ENCODE results near the gene AIM2.
A peak's percentile ranks its signal among the peaks of the same experiment; 100 is the strongest.
"Not testable (repeated sequence)": the region's sequence is repeated elsewhere in the genome, so short reads cannot be mapped to it uniquely, and the experiment has no call there.

AIM2 gene

DNA sequence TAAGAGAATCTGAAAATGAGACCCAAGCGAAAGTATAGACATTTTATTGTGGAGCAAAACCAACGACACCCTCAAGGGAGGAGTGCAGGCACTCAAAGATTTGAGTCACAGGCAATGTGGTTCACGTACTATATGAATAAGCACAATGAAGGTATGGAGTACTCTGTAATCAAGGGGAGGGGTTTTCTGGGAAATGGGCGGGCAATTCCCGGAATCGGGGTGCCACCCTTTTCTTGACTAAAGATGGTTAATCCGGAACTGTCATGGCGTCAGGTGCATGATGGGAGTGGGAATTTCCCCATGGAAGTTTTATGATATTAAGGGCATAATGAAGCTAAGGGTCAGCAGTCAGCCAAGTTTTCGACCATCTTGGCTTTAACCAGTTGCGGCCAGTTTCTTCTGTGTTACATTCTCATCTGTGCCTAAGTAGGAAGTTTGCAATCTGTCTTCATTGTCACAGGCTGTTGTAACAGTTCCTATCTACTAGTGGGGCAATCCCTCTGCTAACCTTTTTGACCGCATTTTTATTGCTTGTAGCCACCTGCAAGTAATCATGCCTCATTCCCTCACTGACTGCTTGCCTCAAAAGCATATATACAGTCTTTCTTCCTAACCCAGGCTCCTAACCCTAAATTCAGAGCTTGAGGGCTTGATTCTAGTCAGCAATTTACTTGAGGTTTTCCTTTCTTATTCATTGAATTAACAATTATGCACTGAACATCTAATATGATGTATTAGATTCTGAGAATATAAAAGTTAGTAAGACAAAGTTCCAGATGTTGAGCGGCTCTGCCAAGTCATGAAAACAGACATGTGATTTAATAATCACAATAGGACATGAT, 775 bp upstream of the AIM2 start:
- DNase-seq, result no peak

DNA sequence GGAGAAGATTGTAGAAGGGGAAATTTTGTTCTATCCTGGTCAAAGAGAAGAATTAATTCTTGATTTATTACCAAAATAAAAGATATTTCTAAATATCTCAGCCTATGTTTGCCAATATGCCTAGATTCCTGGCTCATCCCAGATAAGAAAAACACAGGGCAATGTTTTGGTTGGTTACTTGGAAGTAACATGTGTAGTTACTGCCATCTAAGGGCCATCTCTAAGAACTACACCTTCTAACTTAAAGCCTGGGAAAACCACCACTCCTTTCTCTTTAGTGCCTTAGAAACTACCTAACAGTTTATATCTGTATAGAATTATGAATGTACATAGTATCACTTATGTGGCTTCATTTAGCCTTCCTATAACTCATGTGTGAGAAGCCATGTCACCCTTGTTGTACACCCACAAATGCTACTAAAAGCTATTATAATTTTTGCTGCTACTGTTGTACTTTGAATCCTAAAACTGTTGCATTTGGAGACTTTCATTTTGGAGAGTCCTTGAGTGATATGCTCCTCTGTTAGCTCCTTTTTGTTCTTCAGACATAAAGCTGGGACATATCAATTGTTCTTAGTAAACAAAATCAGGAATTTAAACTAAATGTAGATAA, 4.5 kb downstream of the AIM2 start:
- DNase-seq, result peak; percentile 50

DNA sequence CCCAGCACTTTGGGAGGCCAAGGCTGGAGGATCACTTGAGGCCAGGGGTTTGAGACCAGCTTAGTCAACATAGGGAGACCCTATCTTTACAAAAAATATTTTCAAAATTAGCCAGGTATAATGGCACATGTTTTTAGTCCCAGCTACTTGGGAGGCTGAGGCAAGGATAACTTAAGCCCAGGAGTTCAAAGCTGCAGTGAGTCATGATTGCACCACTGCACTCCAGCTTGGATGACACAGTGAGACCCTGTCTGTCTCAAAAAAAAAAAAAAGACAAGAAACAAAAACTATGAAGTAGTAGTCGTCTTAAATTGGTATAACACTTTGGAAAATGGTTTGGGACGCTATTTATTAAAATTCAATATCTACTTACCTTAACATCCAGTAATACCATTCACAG, 7.7 kb downstream of the AIM2 start:
- DNase-seq, result no peak

DNA sequence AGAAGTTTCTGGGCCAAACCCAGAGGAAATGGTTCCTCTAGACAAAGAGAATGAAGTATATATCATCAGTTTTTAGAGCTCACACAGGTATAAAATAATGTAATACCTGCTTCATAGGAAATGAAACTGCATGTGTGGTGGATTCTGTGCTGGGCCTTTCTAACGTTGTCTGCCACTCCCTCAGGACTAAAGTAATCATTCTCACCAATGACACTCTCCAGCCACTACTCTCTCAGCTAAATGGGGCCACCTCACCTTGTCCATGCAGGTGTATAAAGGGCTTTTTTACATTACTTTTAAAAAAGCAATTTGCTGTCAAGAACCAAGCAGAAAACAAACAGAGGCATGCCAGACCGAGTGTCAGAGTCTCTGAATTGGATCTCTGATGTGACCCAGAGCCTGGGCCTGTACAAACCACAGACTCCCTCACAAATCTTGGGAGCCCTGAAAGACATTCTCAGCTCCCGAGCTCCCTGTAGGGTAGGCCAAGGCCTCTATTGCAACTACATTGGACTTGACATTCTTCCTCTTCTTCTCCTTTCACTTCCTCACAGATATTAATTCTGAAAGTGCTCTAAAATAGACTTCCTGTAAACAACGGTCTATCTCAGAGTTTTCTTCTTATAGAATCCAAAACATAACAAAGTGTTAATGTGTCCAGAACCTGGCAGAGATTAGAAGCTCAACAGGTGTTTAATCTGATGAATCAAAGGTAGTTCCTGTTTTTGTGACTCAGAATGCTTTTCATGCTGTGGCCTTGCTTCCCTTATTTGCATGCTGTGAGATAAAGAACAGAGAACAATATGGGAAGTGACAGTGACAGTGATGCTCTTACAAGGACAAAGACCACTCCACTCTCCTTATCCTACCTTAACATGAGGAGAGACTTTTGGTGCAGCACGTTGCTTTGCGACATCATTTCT, 8.6 kb downstream of the AIM2 start:
- no peak for DNase-seq

DNA sequence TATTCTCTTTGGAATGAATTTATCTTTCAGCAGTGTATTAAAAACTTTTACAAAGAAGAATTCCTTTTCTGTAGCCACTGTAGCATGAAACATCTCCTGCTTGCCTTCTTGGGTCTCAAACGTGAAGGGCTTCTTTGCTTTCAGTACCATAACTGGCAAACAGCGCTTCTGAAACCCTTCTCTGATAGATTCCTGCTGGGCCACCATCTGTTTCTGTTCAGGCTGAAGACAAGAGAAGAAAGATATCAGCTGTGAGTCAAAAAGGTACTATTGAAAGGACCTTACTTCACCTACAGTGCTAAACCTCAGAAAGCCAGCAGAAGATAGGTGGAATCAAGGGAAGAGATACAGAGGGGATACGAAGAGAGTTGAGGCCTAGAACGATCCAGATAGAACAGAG, 10.5 kb downstream of the AIM2 start:
- no peak for DNase-seq

DNA sequence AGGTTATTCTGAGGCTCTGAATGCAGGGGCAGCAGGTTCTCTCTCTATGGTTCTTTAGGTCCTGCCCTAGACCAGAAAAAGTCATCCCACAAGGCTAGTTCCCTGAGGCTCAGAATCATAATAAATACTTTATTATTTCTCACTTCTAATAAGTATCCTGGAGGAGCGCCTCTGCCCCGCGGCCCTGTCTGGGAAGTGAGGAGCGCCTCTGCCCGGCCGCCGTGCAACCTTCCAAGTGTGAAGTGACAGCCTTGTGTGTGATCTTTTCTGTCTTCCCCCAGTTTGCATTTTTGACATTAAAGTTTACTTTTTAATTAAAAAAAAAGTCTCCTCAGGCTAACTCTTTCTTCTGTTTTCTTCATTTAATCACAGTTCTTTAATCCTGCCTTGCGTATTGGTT, 11.5 kb downstream of the AIM2 start:
- no peak for DNase-seq

DNA sequence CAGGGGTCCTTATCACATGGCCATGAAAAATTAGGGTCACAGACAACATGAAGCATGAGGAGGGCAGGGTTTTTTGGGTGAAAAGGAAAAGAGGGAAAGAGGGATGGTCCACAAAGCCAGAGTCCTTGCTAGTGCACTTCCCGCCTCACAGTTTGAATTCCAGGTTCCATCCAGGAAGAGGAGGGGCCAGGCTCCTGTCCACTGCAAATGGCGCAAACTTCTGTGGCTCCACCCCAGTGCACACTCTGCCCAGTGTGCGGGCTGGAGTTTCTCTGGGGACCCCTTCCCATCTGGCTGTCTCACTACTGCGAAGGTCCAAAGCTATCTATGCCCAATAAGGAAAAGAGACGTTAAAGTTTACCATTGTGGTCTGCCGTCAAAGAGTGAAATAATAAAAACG, 17.8 kb downstream of the AIM2 start:
- no peak for DNase-seq

DNA sequence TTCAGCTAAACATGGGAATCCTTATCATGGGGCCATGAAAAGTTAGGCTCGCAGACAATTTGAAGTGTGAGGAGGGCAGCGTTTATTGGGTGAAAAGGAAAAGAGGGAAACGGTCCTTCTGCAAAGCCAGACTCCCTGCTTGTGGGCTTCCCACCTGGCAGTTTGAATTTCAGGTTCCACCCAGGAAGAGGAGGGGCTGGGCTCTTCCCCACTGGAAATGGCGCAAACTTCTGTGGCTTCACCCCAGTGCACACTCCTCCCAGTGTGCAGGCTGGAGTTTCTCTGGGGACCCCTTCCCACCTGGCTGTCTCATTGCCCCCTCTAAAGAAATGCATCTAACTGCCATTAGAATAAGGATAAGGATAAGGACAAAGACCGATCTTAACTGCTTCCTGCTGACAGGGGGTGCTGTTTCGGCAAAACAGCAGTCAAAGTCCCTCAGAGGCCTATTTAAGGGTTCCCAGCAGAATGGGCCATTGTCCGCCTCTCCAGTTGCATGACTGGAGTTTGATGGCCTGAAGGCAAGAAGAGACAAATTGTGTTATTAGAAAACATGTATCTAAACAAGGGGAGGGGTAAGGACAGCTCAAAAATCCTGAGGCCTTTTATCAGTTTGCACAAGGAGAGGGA, 20.4 kb downstream of the AIM2 start:
- no peak for DNase-seq

DNA sequence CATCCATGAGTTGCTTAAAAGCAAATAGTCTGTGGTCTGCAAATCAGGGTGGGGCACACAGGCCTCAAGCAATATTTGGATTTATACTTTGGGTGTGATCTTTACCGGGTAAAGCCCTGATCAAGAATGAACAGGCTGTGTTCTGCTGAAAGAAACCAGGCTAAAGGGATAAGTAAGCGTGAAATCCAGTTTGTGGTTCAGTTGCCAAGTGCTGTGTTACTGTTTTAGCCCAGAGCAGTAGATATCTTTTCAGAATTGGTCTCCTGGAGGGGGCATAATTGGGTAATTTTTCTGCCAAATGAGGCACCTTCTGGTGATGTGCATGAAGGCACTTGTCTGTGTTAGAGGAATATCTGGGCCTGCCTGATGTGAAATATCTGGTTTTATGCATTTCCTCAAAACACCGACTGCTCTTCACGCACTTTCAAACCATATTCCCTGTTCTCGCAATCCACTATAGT, 21.4 kb downstream of the AIM2 start:
- no peak for DNase-seq

DNA sequence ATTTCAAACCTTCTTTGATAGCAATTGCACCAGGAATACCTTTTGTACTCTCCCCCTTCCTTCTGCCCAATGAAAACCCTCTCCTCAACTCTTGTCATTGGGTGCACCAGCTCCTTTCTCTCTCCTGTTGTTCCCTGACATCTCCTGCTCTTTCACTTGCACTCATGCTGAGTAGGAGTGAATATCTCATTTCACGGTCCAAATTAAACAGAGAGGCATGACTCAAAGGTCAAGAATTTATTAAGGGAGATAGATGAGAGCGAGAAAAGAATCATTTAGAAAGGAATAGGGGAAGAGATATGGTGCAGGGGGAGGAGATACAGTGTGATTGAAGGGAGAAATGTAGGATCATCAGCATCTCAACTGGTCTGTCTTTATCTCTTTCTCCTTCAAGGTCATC, 22.1 kb downstream of the AIM2 start:
- no peak for DNase-seq

DNA sequence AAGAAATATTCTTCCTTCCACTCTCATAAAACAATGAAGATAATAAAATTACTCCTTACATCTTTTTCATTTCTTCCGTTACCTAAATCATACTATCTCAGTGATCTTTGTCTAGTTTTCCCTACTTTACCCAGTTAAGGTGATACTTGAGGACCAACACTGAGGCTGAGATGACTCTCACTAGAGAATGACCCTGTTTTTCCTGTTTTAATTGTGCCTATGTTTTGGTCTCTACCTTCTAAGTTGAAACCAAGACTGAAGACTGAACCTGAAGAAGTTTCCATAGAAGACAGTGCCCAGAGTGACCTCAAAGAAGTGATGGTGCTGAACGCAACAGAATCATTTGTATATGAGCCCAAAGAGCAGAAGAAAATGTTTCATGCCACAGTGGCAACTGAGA, 25.1 kb downstream of the AIM2 start:
- DNase-seq, result no peak

DNA sequence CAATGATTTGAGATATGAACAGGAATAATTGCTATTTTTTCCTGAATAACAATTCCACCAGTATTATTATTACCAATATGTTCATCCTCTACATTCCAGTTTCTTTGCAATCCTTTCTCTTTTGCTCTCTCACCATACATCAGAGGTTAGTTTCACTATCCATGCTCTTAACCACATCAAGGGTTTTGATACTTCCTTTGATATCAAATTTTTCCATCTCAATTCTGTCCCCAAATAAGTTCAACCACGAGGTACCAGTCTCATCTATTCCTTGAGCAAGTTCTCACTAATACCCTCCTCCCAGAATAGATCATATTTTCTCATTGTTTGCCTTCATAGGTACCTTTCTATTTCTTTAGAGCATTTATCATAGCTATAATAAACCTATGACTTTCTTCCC, 30.1 kb downstream of the AIM2 start:
- not testable (repeated sequence) for DNase-seq

DNA sequence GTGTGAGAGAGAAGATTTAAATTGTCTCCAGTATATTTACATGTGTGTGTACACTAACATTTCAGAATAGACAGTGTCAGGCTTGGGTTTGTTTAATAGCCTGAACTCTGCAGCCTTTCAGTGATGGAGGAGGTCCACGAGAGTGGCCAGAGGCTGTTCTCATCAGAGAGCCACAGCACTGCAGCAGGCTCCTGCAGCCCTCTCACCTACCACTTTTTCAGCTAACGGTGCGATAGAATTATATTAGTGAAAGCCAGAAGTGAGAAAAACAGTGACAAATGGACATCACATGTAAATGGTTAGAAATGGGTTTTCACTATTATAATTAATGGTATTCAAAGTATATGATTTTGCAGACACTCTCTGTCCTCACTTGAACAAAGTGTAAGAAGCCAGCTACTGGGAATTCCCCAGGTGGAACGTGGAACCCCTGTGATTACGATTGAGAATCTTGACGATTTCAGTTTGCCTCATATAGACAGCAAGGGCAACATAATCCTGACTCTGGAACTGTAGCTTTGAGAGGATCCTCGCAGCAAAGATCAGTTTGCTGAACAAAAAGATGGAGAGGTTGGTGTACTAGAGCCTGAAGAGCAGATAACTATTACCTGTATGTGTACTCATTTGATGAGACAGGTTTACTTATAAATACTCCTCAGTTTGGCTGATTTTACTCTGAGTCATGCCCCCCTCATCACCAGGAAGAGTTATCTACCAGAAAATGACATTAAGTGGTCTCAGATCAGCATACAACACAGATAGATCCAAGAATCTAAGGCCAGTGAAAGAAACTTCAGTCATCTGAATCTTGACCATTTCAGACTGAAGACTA, 35.5 kb downstream of the AIM2 start:
- no peak for DNase-seq

DNA sequence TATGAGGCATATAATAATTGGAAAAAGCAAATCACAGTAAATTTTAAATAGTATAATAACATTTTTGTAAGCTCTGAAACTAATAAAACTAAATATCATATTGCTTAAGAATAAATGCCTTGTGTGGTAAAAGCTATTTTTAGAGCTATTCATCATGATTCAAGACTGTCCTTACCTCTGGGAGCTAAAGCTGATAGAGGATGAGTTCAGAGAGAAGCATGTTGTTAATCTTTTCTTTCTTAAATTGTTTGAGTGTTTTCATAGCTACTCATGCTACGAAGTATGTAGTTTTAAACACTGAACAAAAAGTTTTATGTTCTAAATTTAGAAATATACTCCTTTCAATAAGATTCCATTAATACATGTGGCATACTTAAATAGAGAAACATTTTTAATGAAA, 36.4 kb downstream of the AIM2 start:
- no peak for DNase-seq

DNA sequence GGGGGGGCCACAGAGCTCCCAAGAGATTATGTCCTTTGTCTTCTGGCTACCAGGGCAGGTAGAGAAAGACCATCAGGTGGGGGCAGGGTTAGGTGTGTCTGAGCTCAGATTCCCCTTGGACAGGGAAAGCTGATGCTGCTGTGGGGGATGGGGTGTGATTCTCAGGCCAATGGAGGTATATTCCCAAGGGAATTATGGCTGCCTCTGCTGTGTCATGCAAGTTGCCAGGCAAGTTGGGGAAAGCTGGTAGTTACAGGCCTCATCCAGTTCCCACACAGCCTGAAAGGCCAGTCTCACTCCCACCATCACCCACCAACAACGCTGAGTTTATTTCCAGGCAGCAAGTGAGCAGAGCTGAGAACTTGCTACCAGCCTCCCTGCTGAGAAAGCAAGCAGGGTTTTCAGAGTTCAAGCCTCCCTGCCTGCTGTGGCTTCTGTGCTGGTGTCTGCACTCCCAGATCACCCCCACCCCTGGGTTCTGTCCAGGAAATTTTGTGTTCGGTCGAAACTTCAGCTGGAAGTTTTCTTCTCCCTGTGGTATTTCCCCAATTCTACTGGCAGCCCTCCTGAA, 45.6 kb downstream of the AIM2 start:
- no peak for DNase-seq

DNA sequence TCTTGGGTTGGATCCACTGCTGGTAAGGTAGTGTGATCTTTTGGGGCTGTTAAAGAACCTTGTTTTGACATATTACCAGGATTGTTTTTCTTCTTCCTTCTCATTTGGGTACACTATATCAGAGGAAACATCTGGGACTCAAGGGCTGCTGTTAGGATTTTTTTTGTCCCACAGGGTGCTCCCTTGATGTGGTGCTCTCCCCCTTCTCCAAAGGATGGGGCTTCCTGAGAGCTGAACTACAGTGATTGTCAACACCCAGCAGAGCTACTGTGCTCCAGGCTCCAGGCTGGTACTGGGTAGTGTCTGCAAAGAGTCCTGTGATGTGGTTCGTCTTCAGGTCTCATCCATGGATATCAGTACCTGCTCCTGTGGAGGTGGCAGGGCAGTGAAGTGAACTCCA, 46.3 kb downstream of the AIM2 start:
- no peak for DNase-seq

DNA sequence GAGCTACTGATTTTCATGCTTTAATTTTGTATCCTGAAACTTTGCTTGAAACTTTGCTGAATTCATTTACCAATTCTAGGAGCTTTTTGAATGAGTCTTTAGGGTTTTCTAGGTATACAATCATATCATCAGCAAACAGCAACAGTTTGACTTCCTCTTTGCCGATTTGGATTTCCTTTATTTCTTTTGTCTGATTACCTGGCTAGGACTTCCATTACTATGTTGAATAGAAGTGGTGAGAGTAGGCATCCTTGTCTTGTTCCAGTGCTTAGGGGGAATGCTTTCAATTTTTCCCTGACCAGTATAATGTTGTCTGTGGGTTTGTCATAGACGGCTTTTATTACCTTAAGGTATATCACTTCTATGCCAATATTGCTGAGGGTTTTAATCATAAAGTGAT, 49.7 kb downstream of the AIM2 start:
- DNase-seq, result not testable (repeated sequence)

DNA sequence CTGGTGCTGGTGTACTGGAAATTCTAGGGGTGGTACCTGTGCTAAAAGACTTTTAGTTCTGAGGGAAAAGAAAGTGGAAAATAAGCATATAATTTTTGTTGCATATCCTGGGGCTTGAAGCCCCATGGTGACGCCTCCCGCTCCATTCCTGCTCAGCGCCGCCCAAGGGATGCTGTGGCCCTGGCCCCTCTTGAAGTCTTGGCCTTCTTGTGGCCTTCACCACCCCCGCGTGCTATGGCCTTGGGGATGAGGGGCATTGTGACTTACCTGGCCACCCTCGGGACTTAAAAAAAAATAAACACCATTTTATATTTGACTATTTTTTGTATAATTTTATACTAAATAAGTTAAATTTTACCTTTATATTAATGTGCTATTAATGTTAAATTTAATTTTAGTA, 51.5 kb downstream of the AIM2 start:
- no peak for DNase-seq

DNA sequence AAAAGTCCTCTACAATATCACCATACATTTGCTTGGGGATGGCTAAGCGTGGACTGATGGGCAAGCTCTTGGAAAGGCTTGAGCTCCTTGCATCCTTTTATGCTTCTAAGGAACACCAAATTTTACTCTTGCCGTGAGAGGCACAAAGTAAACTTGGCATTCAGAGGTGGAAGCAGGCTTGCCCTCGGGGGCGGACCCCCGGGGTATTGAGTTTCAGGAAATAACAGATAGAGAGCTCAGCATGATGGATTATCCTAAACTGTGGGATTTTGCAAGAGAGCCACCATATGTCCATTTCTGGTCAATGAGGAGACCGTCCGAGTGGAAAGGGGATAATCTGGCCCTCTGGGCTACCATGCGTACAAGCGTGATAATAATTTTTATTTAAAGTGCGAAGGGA, 52.8 kb downstream of the AIM2 start:
- DNase-seq, result no peak

DNA sequence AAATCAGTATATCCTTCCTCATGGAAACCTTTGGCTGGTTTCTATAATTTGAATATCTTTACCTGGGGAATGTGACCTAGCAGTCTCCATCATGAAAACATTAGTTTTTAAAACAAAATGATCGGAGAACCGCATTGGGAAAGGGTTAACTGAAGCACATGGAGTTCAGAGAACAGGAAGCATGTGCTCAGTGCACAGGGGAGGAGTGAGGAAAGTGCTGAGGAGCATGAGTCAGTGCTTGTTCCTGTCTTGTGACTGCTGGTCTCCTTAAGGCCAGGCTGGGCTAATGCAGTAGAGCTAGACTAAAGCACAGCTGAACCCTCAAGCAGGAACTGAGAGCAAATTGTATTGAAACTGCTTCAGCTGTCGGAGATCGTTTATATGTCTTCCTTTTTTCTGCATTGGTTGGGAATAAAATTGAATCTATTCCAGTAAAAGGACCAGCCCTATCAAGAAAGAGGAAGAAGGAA, 61.1 kb downstream of the AIM2 start:
- no peak for DNase-seq

DNA sequence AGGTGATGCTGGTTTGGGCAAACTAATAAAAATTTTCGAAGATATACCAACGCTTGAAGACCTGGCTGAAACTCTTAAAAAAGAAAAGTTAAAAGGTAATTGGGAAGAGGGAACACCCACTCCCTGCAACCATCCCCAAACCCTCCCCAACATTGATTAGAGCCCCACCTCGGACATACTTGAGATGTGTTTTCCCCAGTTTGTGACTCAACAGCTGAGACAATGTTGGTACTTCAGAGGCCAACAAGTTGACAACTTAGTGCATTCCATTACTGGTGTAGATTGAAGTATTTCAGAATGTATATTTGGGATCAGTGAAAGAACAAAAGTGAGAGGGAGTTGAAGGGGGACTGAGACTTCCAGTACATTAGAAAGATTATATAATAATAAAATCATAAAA, 61.7 kb downstream of the AIM2 start:
- DNase-seq, result no peak
